GM12874 (cell line): ENCODE results near the gene KCNIP1.

Experiments used
- CTCF ChIP-seq: IDR thresholded peaks from 2 replicates; pipeline ENCODE4 v1.5.1; 2011; ENCODE audit warnings: low read depth, mild to moderate bottlenecking, control low read depth, low read length, moderate library complexity; ENCODE audit not compliant: insufficient read depth

KCNIP1 gene

GRCh38 chr5:170715141-170715540, 211.3 kb downstream of the KCNIP1 start:
- TF ChIP-seq CTCF, result no peak

GRCh38 chr5:170716396-170716795, 212.6 kb downstream of the KCNIP1 start:
- no peak for TF ChIP-seq CTCF

GRCh38 chr5:170719551-170719950, 215.7 kb downstream of the KCNIP1 start:
- TF ChIP-seq CTCF, result no peak

- TF ChIP-seq CTCF, result no peak
Measured at GRCh38 chr5:170720179-170720578, 216.4 kb downstream of the KCNIP1 start.

GRCh38 chr5:170720984-170721383, 217.2 kb downstream of the KCNIP1 start:
- TF ChIP-seq CTCF, result no peak

- no peak for TF ChIP-seq CTCF
Measured at GRCh38 chr5:170721681-170722080, 217.9 kb downstream of the KCNIP1 start.

- TF ChIP-seq CTCF, result no peak
Measured at GRCh38 chr5:170722316-170722715, 218.5 kb downstream of the KCNIP1 start.

- no peak for TF ChIP-seq CTCF
Measured at GRCh38 chr5:170731052-170731451, 227.2 kb downstream of the KCNIP1 start.
